ENCODE measurements around the gene TSPEAR. TPM values are rescaled to one million over a fixed set of nuclear protein-coding genes. Genes with fewer than 3 reads are reported as not detected.
"Not testable (repeated sequence)": the region's sequence is repeated elsewhere in the genome, so short reads cannot be mapped to it uniquely, and the experiment has no call there.

Gene TSPEAR
- total RNA-seq, 1 donor, result not detected

GRCh38 chr21:44703731-44704635 lies 7.4 kb downstream of the TSPEAR start:
- no peak overlapping the region for H3K4me3 ChIP-seq (ENCODE audit: low read length)
- H3K9me3 ChIP-seq (ENCODE audit: low read depth, low read length), result no peaks in the 10 kb centered on the region
- peaks cover 43% of the 10 kb centered on the region for H3K27me3 ChIP-seq (ENCODE audit: insufficient read depth, low read length)
- H3K4me1 ChIP-seq (ENCODE audit: insufficient read depth, low read length), result no peaks in the 10 kb centered on the region

GRCh38 chr21:44702973-44703730 lies 8.2 kb downstream of the TSPEAR start:
- no peak overlapping the region for H3K4me3 ChIP-seq (ENCODE audit: low read length)
- no peaks in the 10 kb centered on the region for H3K9me3 ChIP-seq (ENCODE audit: low read depth, low read length)
- H3K4me1 ChIP-seq (ENCODE audit: insufficient read depth, low read length), result no peaks in the 10 kb centered on the region
- H3K27me3 ChIP-seq (ENCODE audit: insufficient read depth, low read length), result peaks cover 40% of the 10 kb centered on the region

GRCh38 chr21:44702111-44702972 lies 9.0 kb downstream of the TSPEAR start:
- H3K4me1 ChIP-seq (ENCODE audit: insufficient read depth, low read length), result no peaks in the 10 kb centered on the region
- no peak overlapping the region for H3K4me3 ChIP-seq (ENCODE audit: low read length)
- peaks cover 37% of the 10 kb centered on the region for H3K27me3 ChIP-seq (ENCODE audit: insufficient read depth, low read length)

DNA sequence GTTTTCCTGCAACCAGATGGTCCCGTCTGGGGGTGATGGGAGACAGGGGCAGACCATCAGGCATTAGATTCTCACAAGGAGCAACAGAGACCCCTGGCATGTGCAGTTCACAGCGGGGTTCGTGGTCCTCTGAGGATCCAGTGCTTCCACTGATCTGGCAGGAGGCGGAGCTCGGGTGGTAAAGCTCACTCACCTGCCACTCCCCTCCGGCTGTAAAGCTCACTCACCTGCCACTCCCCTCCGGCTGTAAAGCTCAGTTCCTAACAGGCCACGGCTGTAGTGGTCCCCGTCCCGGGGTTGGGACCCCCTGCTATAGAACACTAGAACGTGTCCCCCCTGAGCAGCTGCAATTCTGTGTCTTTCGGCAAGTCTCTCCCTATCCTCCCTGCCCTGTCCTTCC lies 9.8 kb downstream of the TSPEAR start:
- no peak overlapping the region for H3K4me3 ChIP-seq (ENCODE audit: low read length)
- no peaks in the 10 kb centered on the region for H3K9me3 ChIP-seq (ENCODE audit: low read depth, low read length)
- H3K27me3 ChIP-seq (ENCODE audit: insufficient read depth, low read length), result peaks cover 34% of the 10 kb centered on the region
- H3K4me1 ChIP-seq (ENCODE audit: insufficient read depth, low read length), result no peaks in the 10 kb centered on the region

More at GRCh38 chr21:44702111-44702972, 9.0 kb downstream of the TSPEAR start:
- no peaks in the 10 kb centered on the region for H3K9me3 ChIP-seq (ENCODE audit: low read depth, low read length)

DNA sequence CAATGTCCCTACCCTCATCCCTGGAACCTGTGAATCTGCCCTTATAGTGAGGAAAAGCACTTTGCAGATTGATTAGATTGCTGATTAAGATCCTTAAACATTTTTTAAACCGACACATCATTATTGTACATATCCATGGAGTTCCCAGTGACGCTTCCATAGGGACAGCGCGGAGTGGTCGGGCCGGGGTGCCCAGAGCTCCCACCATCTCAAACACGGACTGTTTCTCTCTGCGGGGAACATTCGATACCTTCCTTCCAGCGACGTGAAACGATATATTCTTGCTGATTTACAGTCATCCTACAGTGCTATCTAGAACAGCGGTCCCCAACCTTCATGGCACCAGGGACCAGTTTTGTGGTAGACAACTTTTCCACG lies 10.4 kb downstream of the TSPEAR start:
- Histone ChIP-seq H3K27me3 (ENCODE audit: insufficient read depth, low read length) (peaks cover 29% of the 10 kb centered on the region), H3K4me1 (ENCODE audit: insufficient read depth, low read length) (no peaks in the 10 kb centered on the region), H3K9me3 (ENCODE audit: low read depth, low read length) (no peaks in the 10 kb centered on the region), H3K4me3 (ENCODE audit: low read length) (no peak overlapping the region)

GRCh38 chr21:44700101-44701022 lies 11.0 kb downstream of the TSPEAR start:
- Histone ChIP-seq H3K9me3 (ENCODE audit: low read depth, low read length) (no peaks in the 10 kb centered on the region), H3K4me3 (ENCODE audit: low read length) (no peak overlapping the region), H3K27me3 (ENCODE audit: insufficient read depth, low read length) (peaks cover 27% of the 10 kb centered on the region), H3K4me1 (ENCODE audit: insufficient read depth, low read length) (no peaks in the 10 kb centered on the region)

DNA sequence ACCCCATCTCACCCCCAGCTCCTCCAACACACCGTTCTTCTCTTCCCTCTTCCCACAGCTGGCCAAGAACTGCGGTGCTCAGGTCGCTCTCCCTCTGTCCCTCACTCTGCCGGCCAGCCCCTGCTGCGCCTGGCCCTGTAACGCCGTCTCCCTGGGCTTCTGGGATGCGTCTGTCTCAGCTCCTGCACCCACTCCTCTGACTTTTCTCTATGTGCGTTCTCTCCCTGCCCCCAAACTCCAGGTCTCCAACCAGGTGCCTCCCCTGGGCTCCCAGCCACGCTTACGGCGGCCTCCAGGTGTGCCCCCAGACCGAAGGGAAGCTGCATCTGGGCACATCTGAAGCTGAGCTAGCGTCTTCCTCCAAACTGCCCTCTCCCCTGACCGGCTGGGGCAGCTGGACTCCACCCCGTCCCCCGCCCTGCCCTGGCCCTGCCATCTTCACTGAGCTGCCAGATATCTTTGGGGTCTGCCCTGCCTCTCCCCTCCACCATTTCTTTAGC lies 11.8 kb downstream of the TSPEAR start:
- H3K4me1 ChIP-seq (ENCODE audit: insufficient read depth, low read length), result no peaks in the 10 kb centered on the region
- H3K27me3 ChIP-seq (ENCODE audit: insufficient read depth, low read length), result peaks cover 23% of the 10 kb centered on the region
- no peak overlapping the region for H3K4me3 ChIP-seq (ENCODE audit: low read length)
- no peaks in the 10 kb centered on the region for H3K9me3 ChIP-seq (ENCODE audit: low read depth, low read length)

- H3K27me3 ChIP-seq (ENCODE audit: insufficient read depth, low read length), result peaks cover 15% of the 10 kb centered on the region
- no peaks in the 10 kb centered on the region for H3K4me1 ChIP-seq (ENCODE audit: insufficient read depth, low read length)
- H3K4me3 ChIP-seq (ENCODE audit: low read length), result no peak overlapping the region
- peaks cover 6% of the 10 kb centered on the region for H3K9me3 ChIP-seq (ENCODE audit: low read depth, low read length)
Observed at GRCh38 chr21:44697811-44698734, 13.3 kb downstream of the TSPEAR start.

DNA sequence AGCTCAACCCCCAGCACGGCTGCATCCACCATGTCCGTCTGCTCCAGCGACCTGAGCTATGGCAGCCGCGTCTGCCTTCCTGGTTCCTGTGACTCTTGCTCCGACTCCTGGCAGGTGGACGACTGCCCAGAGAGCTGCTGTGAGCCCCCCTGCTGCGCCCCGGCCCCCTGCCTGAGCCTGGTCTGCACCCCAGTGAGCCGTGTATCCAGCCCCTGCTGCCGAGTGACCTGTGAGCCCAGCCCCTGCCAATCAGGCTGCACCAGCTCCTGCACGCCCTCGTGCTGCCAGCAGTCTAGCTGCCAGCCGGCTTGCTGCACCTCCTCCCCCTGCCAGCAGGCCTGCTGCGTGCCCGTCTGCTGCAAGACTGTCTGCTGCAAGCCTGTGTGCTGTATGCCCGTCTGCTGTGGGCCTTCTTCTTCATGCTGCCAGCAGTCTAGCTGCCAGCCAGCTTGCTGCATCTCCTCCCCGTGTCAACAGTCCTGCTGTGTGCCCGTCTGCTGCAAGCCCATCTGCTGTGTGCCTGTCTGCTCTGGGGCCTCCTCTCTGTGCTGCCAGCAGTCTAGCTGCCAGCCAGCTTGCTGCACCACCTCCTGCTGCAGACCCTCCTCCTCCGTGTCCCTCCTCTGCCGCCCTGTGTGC lies 14.1 kb downstream of the TSPEAR start, which contains the start of gene KRTAP10-12:
TSS of gene KRTAP10-12 (plus strand) at position 1 of the 639 bp plus-strand sequence. CDS start at position 31, 30 bp downstream.
- H3K27me3 ChIP-seq (ENCODE audit: insufficient read depth, low read length), result peaks cover 15% of the 10 kb centered on the region
- peaks cover 13% of the 10 kb centered on the region for H3K9me3 ChIP-seq (ENCODE audit: low read depth, low read length)
- not testable (repeated sequence) for H3K4me1 ChIP-seq (ENCODE audit: insufficient read depth, low read length); H3K4me3 ChIP-seq (ENCODE audit: low read length)

GRCh38 chr21:44696572-44696971 lies 14.8 kb downstream of the TSPEAR start:
- Histone ChIP-seq H3K9me3 (ENCODE audit: low read depth, low read length) (peaks cover 14% of the 10 kb centered on the region), H3K27me3 (ENCODE audit: insufficient read depth, low read length) (peaks cover 15% of the 10 kb centered on the region), H3K4me3 (ENCODE audit: low read length) (no peak overlapping the region), H3K4me1 (ENCODE audit: insufficient read depth, low read length) (no peaks in the 10 kb centered on the region)

GRCh38 chr21:44695641-44696040 lies 15.7 kb downstream of the TSPEAR start:
- Histone ChIP-seq H3K27me3 (ENCODE audit: insufficient read depth, low read length) (peaks cover 15% of the 10 kb centered on the region), H3K4me1 (ENCODE audit: insufficient read depth, low read length) (no peaks in the 10 kb centered on the region), H3K4me3 (ENCODE audit: low read length) (no peak overlapping the region), H3K9me3 (ENCODE audit: low read depth, low read length) (peaks cover 14% of the 10 kb centered on the region)

GRCh38 chr21:44695184-44695583 lies 16.2 kb downstream of the TSPEAR start:
- Histone ChIP-seq H3K4me1 (ENCODE audit: insufficient read depth, low read length) (no peaks in the 10 kb centered on the region), H3K4me3 (ENCODE audit: low read length) (no peak overlapping the region), H3K9me3 (ENCODE audit: low read depth, low read length) (peaks cover 14% of the 10 kb centered on the region)

More at GRCh38 chr21:44695184-44695583, 16.2 kb downstream of the TSPEAR start:
- H3K27me3 ChIP-seq (ENCODE audit: insufficient read depth, low read length), result peaks cover 15% of the 10 kb centered on the region
